Activated CD4-positive, alpha-beta T cell treated with anti-CD3 and anti-CD28 coated beads, Interleukin-2, Interleukin-4, amounts not matched to agents 100 ng/mL and 50 ng/mL, durations not matched to agents 16 hours and 8 hours (primary cell): ENCODE measurements around the gene CXCR6.

Experiments
- DNase-seq: peaks from one replicate; pipeline ENCODE4 v3.0.0-alpha.2; 2020; ENCODE audit warnings: low spot score

The CXCR6 gene

GRCh38 chr3:45948881-45949280 is 5.6 kb downstream of the CXCR6 start:
- no peak for DNase-seq

GRCh38 chr3:45949432-45949831 is 6.2 kb downstream of the CXCR6 start:
- DNase-seq, result no peak

- no peak for DNase-seq
Measured at GRCh38 chr3:45950131-45950530, 6.9 kb downstream of the CXCR6 start.

- peak; percentile 61 for DNase-seq
Measured at GRCh38 chr3:45950686-45951600, 7.7 kb downstream of the CXCR6 start.

GRCh38 chr3:45951946-45952345 is 8.7 kb downstream of the CXCR6 start:
- DNase-seq, result no peak

GRCh38 chr3:45952456-45952855 is 9.2 kb downstream of the CXCR6 start:
- no peak for DNase-seq

- DNase-seq, result no peak
Measured at GRCh38 chr3:45953536-45953935, 10.3 kb downstream of the CXCR6 start.

- no peak for DNase-seq
Measured at GRCh38 chr3:45954306-45954705, 11.0 kb downstream of the CXCR6 start.

GRCh38 chr3:45955017-45955647 is 11.9 kb downstream of the CXCR6 start:
- no peak for DNase-seq

- DNase-seq, result no peak
Measured at GRCh38 chr3:45955706-45956105, 12.4 kb downstream of the CXCR6 start.

GRCh38 chr3:45957586-45957985 is 14.3 kb downstream of the CXCR6 start:
- DNase-seq, result no peak

GRCh38 chr3:45958321-45958791 is 15.1 kb downstream of the CXCR6 start:
- DNase-seq, result no peak

- no peak for DNase-seq
Measured at GRCh38 chr3:45959201-45959600, 15.9 kb downstream of the CXCR6 start.

GRCh38 chr3:45960289-45960688 is 17.0 kb downstream of the CXCR6 start:
- no peak for DNase-seq

- peak; percentile 60 for DNase-seq
Measured at GRCh38 chr3:45962033-45962432, 18.8 kb downstream of the CXCR6 start.

- peak; percentile 88 for DNase-seq
Measured at GRCh38 chr3:45964139-45964538, 20.9 kb downstream of the CXCR6 start.

- peak; percentile 50 for DNase-seq
Measured at GRCh38 chr3:45965253-45965652, 22.0 kb downstream of the CXCR6 start.

- no peak for DNase-seq
Measured at GRCh38 chr3:45965653-45966052, 22.4 kb downstream of the CXCR6 start.

- DNase-seq, result no peak
Measured at GRCh38 chr3:45966371-45966791, 23.1 kb downstream of the CXCR6 start.

- no peak for DNase-seq
Measured at GRCh38 chr3:45966950-45967640, 23.8 kb downstream of the CXCR6 start.

GRCh38 chr3:45967724-45968123 is 24.5 kb downstream of the CXCR6 start:
- no peak for DNase-seq

- DNase-seq, result no peak
Measured at GRCh38 chr3:45968149-45968548, 24.9 kb downstream of the CXCR6 start.

GRCh38 chr3:45968706-45969105 is 25.4 kb downstream of the CXCR6 start:
- no peak for DNase-seq
